ENCODE results near the gene INHBC.

INHBC gene

DNA sequence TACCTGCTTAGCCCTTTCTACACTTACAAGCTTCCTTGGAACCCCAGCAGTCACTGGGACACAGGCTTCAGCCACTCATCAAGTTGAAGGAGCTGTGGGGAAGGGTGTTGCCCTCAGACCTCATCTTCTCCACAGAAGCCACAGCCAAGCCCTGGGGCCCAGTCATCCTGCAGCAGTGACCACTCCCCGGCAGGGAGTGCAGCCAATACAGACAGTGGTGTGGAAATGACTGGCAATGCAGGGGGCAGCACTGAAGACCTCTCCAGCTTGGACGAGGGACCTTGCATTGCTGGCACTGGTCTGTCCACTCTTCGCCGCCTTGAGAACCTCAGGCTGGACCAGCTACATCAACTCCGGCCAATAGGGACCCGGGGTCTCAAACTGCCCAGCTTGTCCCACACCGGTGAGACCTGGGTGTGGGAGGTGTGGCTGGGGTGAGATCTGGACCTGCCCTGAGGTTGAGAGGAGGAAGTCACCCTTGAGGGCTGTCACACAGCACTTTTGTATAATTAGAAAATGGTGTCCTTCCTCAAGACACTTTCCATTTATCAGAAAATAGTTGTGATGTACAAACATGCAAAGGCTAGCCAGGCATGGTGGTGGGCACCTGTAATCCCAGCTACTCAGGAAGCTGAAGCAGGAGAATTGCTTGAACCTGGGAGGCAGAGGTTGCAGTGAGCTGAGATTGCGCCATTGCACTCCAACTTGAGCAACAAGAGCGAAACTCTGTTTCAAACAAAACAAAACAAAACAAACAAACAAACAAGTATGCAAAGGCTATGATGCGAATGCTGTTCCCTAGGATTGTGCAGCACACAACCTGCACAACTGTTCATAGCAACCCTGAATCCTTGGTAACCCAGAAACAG, 34.9 kb downstream of the INHBC start:
- DNase-seq (ENCODE audit: low read depth), result no peak

DNA sequence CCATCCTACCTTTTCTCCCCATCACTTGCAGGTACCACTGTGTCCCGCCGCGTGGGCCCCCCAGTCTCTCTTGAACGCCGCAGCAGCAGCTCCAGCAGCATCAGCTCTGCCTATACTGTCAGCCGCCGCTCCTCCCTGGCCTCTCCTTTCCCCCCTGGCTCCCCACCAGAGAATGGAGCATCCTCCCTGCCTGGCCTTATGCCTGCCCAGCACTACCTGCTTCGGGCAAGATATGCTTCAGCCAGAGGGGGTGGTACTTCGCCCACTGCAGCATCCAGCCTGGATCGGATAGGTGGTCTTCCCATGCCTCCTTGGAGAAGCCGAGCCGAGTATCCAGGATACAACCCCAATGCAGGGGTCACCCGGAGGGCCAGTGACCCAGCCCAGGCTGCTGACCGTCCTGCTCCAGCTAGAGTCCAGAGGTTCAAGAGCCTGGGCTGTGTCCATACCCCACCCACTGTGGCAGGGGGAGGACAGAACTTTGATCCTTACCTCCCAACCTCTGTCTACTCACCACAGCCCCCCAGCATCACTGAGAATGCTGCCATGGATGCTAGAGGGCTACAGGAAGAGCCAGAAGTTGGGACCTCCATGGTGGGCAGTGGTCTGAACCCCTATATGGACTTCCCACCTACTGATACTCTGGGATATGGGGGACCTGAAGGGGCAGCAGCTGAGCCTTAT, 35.8 kb downstream of the INHBC start:
- DNase-seq (ENCODE audit: low read depth), result no peak

DNA sequence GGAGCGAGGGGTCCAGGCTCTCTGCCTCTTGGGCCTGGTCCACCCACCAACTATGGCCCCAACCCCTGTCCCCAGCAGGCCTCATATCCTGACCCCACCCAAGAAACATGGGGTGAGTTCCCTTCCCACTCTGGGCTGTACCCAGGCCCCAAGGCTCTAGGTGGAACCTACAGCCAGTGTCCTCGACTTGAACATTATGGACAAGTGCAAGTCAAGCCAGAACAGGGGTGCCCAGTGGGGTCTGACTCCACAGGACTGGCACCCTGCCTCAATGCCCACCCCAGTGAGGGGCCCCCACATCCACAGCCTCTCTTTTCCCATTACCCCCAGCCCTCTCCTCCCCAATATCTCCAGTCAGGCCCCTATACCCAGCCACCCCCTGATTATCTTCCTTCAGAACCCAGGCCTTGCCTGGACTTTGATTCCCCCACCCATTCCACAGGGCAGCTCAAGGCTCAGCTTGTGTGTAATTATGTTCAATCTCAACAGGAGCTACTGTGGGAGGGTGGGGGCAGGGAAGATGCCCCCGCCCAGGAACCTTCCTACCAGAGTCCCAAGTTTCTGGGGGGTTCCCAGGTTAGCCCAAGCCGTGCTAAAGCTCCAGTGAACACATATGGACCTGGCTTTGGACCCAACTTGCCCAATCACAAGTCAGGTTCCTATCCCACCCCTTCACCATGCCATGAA, 36.5 kb downstream of the INHBC start:
- DNase-seq (ENCODE audit: low read depth), result no peak

DNA sequence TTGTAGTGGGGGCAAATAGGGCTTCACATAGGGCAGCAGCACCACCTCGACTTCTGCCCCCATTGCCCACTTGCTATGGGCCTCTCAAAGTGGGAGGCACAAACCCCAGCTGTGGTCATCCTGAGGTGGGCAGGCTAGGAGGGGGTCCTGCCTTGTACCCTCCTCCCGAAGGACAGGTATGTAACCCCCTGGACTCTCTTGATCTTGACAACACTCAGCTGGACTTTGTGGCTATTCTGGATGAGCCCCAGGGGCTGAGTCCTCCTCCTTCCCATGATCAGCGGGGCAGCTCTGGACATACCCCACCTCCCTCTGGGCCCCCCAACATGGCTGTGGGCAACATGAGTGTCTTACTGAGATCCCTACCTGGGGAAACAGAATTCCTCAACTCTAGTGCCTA, 37.1 kb downstream of the INHBC start:
- DNase-seq (ENCODE audit: low read depth), result no peak

DNA sequence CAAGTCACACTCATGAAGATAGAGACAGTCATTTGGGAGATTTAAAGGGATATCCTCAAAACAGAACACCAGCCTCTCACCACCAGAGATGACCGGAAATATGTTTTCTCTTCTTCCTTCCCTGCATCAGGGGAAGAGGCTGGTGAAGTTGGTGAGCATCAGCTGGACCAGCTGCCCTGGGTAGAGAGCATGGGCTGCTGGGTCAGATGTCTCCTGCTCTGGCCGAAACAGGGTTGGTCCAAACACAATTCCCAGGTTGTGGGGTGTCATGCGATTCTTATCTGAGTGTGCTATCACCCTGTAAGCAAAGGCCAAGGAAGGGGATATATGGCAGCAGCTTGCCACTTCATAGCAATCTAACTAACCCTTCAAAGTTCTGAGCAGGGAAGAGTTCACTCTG, 37.8 kb downstream of the INHBC start:
- DNase-seq (ENCODE audit: low read depth), result no peak

DNA sequence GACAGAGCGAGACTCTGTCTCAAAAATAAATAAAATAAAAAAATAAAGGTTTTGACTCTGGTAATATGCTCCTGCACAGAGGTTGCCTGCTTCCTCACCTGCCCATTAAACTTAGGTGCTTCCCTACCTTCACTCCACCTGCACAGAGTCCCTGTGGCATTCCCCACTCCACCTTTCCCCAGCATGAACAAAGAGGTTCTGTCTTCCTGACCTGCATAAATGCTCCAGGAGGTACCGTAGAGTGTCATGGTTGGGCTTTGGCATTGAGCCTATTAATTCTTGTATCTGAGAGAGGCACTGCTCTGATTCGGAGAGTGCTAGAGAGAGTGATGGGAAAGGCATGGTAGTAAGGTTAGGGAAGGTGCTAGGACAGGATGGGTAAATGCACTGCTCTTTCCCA, 38.8 kb downstream of the INHBC start:
- DNase-seq (ENCODE audit: low read depth), result no peak

DNA sequence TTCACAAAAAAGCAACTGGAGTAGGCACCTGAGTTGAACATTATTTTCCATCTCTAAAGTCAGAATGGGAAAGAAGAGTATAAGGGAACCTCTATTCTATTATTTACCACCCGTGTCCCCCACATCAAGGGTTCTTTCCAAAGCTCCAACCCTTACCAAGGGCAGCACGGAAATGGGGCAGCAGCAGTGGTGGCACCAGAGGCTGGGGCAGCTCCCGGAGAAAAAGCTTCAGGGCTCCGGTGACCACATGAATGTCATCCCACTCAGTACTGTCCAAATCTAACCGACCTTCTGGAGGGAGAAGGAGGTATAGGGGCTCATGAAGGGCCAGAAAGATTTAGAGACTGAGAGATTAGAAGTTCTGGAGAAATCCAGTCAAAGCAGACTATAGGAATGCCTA, 39.3 kb downstream of the INHBC start:
- DNase-seq (ENCODE audit: low read depth), result no peak

DNA sequence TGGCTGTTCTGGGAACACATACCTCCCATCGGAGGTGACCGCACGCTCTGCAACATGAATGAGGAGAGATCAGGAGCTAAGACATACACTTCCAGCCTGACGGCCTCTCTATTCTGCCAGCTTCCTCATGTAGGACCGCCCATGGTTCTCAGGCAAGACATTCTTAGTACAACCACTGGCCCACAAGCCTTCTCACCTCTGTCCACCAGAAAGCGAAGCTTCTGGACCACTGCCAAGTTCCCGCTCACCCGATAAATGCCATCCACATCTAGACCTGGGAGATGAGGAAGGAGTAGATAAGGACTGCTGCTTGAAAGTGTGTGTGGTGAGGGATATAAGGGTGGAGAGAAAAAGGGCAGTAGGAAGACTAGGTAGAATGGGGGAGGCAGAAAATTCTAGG, 39.8 kb downstream of the INHBC start:
- DNase-seq (ENCODE audit: low read depth), result no peak

DNA sequence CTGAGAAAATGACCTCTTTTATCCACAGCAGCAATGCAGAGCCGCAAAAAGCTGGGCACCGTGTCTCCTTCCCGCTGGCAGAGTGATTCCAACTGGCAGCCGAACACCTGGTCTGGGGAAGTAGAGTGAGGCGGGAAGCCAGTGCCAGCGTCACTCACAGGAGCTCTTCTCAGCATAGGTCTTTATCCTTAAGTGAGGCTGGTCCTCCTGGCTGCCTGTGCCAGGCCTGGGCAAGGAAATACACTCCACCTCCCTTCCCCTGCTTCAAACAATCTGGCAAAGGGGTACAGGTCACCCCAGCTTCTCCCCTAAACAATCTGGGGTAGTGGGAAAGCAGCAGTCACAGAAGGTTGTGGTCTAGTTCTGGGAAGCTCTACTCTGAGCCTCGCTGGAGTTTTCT, 40.3 kb downstream of the INHBC start:
- DNase-seq (ENCODE audit: low read depth), result no peak

DNA sequence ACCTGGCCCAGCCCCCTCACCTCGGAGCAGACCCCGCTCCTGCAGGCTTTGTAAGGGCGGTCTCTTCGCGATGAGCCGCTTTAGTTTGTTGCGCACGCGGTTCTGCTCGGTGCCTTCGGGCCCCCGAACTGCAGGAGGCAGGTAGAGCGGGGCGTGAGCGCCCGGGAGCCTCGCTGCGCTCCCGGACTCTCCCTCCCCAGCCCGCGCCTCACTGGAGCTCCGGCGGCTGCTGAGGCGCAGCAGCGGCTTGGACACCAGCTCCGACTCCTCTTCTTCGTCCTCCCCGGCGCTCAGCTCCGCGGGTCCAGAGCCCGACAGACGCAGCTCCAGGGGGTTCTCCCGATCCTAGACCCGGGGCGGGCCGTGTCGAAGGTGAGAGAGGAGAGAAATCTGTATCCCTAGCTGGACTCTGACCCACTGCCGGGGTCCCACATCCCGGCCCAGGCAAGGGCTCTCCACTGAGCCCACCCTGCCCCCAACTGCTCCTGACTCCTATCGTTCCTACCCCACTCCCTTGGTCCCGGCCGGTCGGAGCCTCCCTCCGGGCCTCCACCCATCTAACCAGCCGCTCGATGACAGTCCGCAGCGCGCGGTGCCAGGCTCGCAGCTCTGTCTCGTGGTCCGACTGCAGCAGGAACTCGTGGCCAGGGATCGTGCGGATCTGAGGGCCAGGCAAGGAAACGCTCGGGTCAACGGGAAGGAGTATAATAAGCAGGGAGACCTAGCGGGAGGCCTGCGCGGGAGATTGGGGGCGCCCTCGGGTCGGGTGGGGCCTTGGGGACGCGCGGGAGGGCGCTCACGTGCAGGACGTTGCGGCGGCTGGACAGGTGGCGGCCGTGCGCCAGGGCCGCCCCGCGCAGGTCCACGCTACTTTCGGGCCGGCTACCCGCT, 40.9 kb downstream of the INHBC start:
- no peak for DNase-seq (ENCODE audit: low read depth)

DNA sequence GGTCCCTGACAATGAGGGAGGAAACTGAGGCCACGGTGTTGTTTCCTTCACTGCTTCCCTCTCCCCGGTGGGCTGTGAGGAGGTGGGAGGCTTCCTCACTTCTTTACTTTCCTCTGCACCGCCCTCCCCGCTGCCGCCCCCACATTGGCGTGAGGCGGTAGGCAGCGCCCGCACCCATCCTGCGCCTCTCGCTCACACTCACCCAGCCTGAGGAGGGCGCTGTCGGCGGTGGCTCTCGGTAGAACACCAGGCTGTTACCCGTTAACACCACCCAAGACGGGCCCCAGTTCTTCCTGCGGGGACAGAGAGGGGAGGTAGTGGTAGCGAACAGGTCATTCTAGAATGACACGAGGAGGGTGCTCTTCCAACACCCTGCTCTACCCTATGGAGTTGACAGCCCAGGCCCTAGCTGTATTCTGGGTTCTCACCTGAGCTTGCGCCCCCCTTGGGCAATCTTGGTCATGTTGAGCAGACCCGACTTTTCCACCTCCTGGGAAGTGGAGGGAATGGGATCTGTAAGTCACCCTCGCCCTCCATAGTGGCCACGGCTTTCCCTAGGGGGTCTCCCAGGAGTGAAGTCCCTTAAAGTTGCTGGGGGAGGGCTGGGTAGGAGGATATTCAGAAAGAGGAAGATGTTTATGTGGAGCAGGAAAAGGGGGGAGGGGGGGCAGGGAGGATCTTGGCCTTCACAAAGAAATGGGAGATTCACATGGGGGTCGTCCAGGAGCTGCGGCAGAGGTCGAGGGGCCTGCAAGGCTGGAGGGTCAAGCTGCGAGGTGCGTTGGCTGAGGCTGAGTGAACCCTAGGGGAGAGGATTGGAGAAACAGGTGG, 41.8 kb downstream of the INHBC start:
- DNase-seq (ENCODE audit: low read depth), result peak; percentile 68

DNA sequence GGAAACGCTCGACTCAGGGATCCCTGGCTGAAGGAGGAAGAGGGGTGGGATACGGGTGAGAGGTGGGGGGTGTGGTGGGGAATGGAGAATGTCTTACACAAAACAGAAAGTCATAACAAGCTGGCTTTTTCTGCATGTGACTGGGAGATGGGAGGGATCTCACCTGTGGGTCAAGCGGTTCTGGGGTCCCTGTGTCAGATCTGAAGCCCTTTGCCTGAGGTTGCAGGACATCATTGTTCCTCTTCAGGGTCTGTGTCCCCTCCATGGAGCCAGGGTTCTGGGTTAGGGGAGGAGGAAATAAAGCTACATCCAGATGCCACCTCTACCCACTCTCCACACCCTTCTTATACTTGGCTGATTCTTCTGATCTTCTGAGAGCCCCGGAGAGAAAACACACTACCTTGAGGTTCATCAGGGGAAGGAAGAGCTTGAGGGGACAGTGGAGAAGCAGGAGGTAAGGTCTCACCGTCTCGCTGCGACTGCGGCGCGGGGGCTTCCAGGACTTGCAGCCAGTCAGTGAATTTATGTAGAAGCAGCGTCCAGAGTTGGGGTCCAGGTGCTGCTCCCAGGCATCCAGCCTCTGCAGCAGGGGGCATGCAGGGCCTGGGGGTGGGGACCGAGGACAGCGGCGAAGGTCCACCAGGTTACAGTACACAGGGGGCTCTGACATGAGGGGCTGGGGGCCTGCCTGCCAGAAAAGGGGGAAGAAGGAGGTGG, 42.6 kb downstream of the INHBC start:
- DNase-seq (ENCODE audit: low read depth), result no peak

DNA sequence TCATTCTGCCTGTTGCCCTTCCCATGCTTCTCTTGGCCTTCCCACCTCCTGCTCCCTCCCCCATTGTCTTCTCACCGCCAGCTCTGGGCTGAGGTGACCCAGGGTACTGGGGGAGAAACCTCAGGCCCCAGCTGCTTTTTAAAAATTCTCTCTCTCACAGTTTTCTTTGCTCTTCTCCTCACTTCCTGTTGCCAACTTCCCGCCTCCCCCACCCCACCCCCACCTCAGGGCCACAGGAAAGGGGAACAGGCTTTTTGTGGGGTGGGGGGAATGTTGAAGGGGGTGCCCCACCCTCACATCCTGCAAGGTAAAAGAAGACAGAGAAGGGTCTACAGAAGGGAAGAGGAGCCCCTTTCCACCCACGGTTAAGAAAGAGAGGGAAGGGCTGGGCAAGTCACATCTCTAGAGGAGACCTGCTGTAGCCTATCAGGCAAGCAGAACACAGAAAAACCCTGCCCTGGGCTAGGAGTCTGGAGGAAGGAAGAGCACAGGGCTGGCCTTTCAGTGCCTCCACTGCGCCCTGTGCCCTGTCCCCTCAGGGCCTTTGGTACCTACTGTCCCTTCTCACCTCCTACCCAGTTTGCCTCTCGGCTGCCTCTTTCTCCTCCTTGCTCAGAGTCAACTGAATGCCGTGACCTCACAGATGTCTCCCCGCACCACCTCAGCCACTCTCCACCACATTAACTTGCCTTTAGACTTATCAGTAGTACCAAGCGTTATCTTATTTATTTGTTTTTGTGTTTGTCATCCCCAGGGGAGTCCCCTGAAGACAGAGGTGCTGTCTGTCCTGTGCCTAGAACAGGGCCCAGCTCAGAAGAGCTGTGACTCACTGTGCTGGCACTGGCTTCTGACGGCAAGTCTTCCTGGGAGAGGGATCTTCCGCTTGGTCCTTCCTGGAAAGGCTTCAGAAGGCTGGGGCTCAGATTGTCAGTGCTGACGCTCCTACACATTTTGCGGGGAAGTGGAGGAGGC, 43.4 kb downstream of the INHBC start:
- DNase-seq (ENCODE audit: low read depth), result no peak

DNA sequence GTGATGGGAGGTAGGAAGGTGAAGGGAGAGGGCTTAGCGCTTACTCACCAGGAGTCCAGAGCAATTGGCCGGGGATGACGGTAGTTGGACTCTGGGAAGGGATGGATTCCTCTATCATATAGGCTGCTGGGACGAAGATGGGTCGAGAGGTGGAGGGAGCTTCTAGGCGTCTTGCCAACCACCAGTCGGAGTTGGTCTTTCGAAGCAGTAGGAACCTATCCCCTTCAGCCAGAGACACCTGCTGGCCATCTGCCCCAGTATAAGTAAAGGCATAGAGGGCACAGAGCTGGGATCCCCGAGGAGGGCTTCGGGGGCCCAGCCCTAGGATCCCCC, 44.4 kb downstream of the INHBC start:
- no peak for DNase-seq (ENCODE audit: low read depth)

DNA sequence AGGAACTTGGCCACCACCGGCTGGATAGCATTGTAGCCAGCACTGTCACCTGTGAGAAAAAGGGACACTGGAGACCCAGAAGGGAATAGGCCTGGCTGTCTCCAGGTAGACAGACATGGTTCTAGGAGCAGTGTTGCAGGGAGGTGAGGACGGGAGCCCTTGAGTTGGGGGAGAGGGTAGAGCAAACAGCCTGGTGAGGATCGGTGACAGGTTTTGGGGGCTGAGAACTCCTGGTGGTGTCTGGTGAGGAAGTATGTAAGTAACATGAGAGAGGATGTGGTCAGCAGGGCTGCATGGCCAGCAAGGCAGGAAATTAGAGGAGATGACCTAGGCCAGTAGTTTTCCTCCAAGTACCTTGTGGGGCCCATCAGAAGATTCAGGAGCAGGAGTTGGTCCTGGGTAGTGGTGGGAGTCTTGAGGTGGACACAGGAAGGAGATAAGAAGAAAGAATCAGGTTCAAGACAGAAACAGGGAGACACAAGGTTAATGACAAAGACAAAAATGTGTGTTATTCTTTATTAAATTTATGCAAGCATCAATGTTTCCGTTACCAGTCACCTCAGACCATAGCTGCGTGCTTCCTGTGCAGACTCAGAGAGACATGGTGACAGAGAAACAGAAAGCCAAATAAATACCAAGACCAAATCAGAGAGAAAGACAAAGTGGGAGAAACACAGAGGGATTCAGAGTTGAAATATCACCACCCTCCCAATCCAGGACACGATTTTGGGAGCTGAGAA, 45.0 kb downstream of the INHBC start, which contains the start of gene ARHGAP9:
Gene ARHGAP9, minus strand, starts transcription at position 491 of the 740 bp plus-strand sequence. Its CDS starts 460 bp downstream, at position 31.
- DNase-seq (ENCODE audit: low read depth), result no peak

DNA sequence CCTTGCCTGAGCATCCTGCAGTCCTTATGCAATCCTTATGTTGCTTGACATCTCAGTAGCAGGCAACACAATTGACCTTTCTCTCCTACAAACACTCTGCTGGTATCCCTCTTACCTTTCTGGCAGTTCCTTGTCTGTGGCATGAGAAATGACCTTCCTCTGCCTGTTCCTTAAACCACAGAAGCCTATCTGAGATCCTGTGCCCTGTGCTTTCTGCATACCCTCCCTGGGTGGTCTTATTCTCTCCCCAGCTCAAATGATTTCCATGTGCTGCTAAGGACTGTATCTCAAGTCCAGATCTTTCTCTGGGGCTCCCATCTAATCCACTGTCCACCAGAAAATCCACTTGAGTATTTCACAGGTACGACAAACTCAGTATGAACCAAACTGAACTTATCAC, 47.1 kb downstream of the INHBC start:
- no peak for DNase-seq (ENCODE audit: low read depth)

DNA sequence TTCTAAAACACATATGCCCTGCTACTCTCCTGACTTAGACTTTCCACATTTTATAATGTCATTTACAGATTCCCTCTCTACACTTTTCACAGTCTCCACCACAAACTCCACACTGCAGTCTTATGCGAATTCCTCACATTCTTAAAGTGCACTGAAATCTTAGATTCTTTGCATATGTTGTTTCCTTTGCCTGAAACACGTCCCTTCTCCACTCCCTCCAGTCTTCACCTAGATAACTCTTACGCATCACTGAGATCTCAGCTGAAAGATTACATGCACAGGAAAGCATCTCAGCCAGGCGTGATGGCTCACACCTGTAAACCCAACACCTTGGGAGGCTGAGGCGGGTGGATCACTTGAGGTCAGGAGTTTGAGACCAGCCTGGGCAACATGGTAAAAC, 48.9 kb downstream of the INHBC start:
- no peak for DNase-seq (ENCODE audit: low read depth)

DNA sequence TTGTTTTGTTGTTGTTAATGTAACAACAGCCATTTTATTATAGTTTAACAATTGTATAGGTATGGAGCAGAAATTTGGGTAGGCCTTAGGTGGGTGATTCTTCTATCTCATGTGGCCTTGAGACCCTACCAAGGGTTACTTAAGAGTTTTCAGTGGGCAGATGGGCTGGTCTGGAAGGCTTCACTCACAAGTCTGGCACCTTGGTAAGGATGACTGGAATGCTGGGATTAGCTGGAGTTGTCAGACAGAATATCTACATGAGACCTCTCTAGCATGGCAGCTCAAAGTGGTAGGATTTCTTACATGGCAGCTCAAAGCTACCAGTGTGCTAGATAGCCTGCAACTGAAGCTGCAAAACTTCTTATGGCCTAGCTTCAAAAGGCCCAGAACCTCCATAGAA, 51.1 kb downstream of the INHBC start:
- DNase-seq (ENCODE audit: low read depth), result no peak

Data from stimulated activated CD8-positive, alpha-beta memory T cell treated with anti-CD3 and anti-CD28 coated beads, Interleukin-4, amount 100 ng/mL, for 24 hours (primary cell).